NCI-H82 treated with DMSO at 0.1 percent for 48 hours (cell line): ENCODE measurements around the gene TCF12.
"Not testable (repeated sequence)": the region's sequence is repeated elsewhere in the genome, so short reads cannot be mapped to it uniquely, and the experiment has no call there.

Experiments used
- DNase-seq: peaks from one replicate; lab custom pipeline; 2025; ENCODE audit not compliant: unreplicated experiment; lab: John Stamatoyannopoulos, UW

TCF12 gene

GRCh38 chr15:57089815-57090495, 171.5 kb downstream of the TCF12 start:
- DNase-seq = no peak

- peak; percentile 79 for DNase-seq
Observed at GRCh38 chr15:57090496-57090859, 172.0 kb downstream of the TCF12 start.

GRCh38 chr15:57091636-57092035, 173.2 kb downstream of the TCF12 start:
- DNase-seq = peak; percentile 91

GRCh38 chr15:57092252-57092651, 173.8 kb downstream of the TCF12 start:
- DNase-seq = no peak

GRCh38 chr15:57094321-57095257, 176.1 kb downstream of the TCF12 start:
- no peak for DNase-seq

- DNase-seq = no peak
Observed at GRCh38 chr15:57095896-57096295, 177.5 kb downstream of the TCF12 start.

GRCh38 chr15:57097246-57097645, 178.8 kb downstream of the TCF12 start:
- no peak for DNase-seq

- DNase-seq = not testable (repeated sequence)
Observed at GRCh38 chr15:57097919-57098543, 179.6 kb downstream of the TCF12 start.

GRCh38 chr15:57098896-57099295, 180.5 kb downstream of the TCF12 start:
- no peak for DNase-seq

- no peak for DNase-seq
Observed at GRCh38 chr15:57100136-57100539, 181.7 kb downstream of the TCF12 start.

- DNase-seq = no peak
Observed at GRCh38 chr15:57102858-57103257, 184.4 kb downstream of the TCF12 start.

GRCh38 chr15:57108296-57108695, 189.9 kb downstream of the TCF12 start:
- DNase-seq = no peak

GRCh38 chr15:57109005-57109404, 190.6 kb downstream of the TCF12 start:
- DNase-seq = no peak

- no peak for DNase-seq
Observed at GRCh38 chr15:57111002-57111401, 192.6 kb downstream of the TCF12 start.

- no peak for DNase-seq
Observed at GRCh38 chr15:57112178-57112577, 193.7 kb downstream of the TCF12 start.

- no peak for DNase-seq
Observed at GRCh38 chr15:57114070-57114469, 195.6 kb downstream of the TCF12 start.

GRCh38 chr15:57118013-57118799, 199.8 kb downstream of the TCF12 start:
- DNase-seq = no peak

GRCh38 chr15:57122080-57122840, 203.8 kb downstream of the TCF12 start:
- no peak for DNase-seq

- DNase-seq = no peak
Observed at GRCh38 chr15:57124036-57124435, 205.6 kb downstream of the TCF12 start.

- no peak for DNase-seq
Observed at GRCh38 chr15:57129064-57129463, 210.6 kb downstream of the TCF12 start.
